CD4-positive, alpha-beta T cell treated with Interleukin-21 for 1 hour (primary cell): ENCODE measurements around the gene WFDC12.

Experiments used
- DNase-seq: peaks from one replicate; pipeline ENCODE4 v3.0.0-alpha.2; 2020

The WFDC12 gene

GRCh38 chr20:45087814-45088213 lies 36.5 kb downstream of the WFDC12 start:
- DNase-seq = no peak

GRCh38 chr20:45087097-45087790 lies 37.0 kb downstream of the WFDC12 start:
- DNase-seq = no peak

- no peak for DNase-seq
These were observed 38.4 kb downstream of the WFDC12 start for GRCh38 chr20:45085867-45086266.

GRCh38 chr20:45085289-45085688 lies 39.0 kb downstream of the WFDC12 start:
- no peak for DNase-seq

- DNase-seq = no peak
These were observed 41.1 kb downstream of the WFDC12 start for GRCh38 chr20:45083127-45083526.

GRCh38 chr20:45082468-45082867 lies 41.8 kb downstream of the WFDC12 start:
- DNase-seq = no peak

- no peak for DNase-seq
These were observed 43.2 kb downstream of the WFDC12 start for GRCh38 chr20:45080867-45081624.

- no peak for DNase-seq
These were observed 46.7 kb downstream of the WFDC12 start for GRCh38 chr20:45077559-45077958.
